ENCODE results near the gene NCKAP5. TPM values are rescaled to one million over a fixed set of nuclear protein-coding genes. Genes with fewer than 3 reads are reported as not detected.

Gene NCKAP5
- total RNA-seq, 1 donor from 2014 or later = 8.8 TPM

GRCh38 chr2:133462811-133463210 is 105.5 kb downstream of the NCKAP5 start:
- Histone ChIP-seq H3K4me3 (no peak overlapping the region), H3K36me3 (no peaks in the 10 kb centered on the region), H3K27me3 (no peaks in the 10 kb centered on the region), H3K4me1 (no peaks in the 10 kb centered on the region), H3K27ac (no peak overlapping the region), H3K9me3 (no peaks in the 10 kb centered on the region)
- TF ChIP-seq POLR2A (IDR thresholded peaks at IDR 0.05) = no peak
- TF ChIP-seq CTCF (IDR thresholded peaks at IDR 0.05) = no peak
- TF ChIP-seq POLR2AphosphoS5 (IDR thresholded peaks at IDR 0.05; ENCODE audit: insufficient read depth in 1 of 2, low read depth in 1 of 2) = no peak
- intact Hi-C loops (cut with DNase I) = no loop called here
- DNase-seq (ENCODE audit: extremely low spot score in 2 of 2) = no peak

- Histone ChIP-seq H3K4me1 (no peaks in the 10 kb centered on the region), H3K9me3 (no peaks in the 10 kb centered on the region), H3K36me3 (no peaks in the 10 kb centered on the region), H3K27ac (no peak overlapping the region), H3K27me3 (no peaks in the 10 kb centered on the region), H3K4me3 (no peak overlapping the region)
- intact Hi-C loops (cut with DNase I) = no loop called here
- no peak for DNase-seq (ENCODE audit: extremely low spot score in 2 of 2)
- no peak for TF ChIP-seq POLR2AphosphoS5 (IDR thresholded peaks at IDR 0.05; ENCODE audit: insufficient read depth in 1 of 2, low read depth in 1 of 2)
- no peak for TF ChIP-seq POLR2A (IDR thresholded peaks at IDR 0.05)
- TF ChIP-seq CTCF (IDR thresholded peaks at IDR 0.05) = no peak
Measured at GRCh38 chr2:133461484-133461883, 106.8 kb downstream of the NCKAP5 start.

DNA sequence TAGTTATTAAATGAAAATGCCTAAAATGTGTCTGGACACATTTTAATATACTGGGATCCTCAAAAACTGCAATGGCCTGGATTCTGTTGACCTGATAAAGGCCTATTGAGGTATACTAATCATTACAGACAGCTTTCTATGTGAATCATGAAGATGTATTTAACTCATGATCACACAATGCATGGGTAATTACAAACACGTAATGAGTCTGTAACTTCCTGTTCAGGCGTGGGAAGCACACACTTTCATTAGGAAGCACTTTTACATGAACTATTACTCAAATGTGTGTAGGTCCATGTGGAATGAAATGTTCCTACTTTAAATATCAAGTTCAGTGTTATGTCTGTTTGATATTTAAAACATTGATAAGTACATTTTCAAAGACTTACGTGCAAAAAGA is 108.7 kb downstream of the NCKAP5 start:
- Histone ChIP-seq H3K4me3 (no peak overlapping the region), H3K36me3 (no peaks in the 10 kb centered on the region), H3K4me1 (no peaks in the 10 kb centered on the region), H3K27me3 (no peaks in the 10 kb centered on the region), H3K9me3 (no peaks in the 10 kb centered on the region), H3K27ac (no peak overlapping the region)
- TF ChIP-seq POLR2A (IDR thresholded peaks at IDR 0.05) (no peak), POLR2AphosphoS5 (IDR thresholded peaks at IDR 0.05; ENCODE audit: insufficient read depth in 1 of 2, low read depth in 1 of 2) (no peak), CTCF (IDR thresholded peaks at IDR 0.05) (no peak)
- intact Hi-C loops (cut with DNase I) = no loop called here
- no peak for DNase-seq (ENCODE audit: extremely low spot score in 2 of 2)

GRCh38 chr2:133458280-133458679 is 110.0 kb downstream of the NCKAP5 start:
- H3K4me3 ChIP-seq = no peak overlapping the region
- H3K27ac ChIP-seq = no peak overlapping the region
- H3K9me3 ChIP-seq = no peaks in the 10 kb centered on the region
- H3K27me3 ChIP-seq = no peaks in the 10 kb centered on the region
- no peaks in the 10 kb centered on the region for H3K36me3 ChIP-seq
- intact Hi-C loops (cut with DNase I) = no loop called here
- H3K4me1 ChIP-seq = no peaks in the 10 kb centered on the region
- no peak for TF ChIP-seq POLR2AphosphoS5 (IDR thresholded peaks at IDR 0.05; ENCODE audit: insufficient read depth in 1 of 2, low read depth in 1 of 2)
- no peak for TF ChIP-seq CTCF (IDR thresholded peaks at IDR 0.05)
- no peak for TF ChIP-seq POLR2A (IDR thresholded peaks at IDR 0.05)
- no peak for DNase-seq (ENCODE audit: extremely low spot score in 2 of 2)

- H3K27ac ChIP-seq = no peak overlapping the region
- no peaks in the 10 kb centered on the region for H3K36me3 ChIP-seq
- intact Hi-C loops (cut with DNase I) = no loop called here
- H3K4me3 ChIP-seq = no peak overlapping the region
- TF ChIP-seq POLR2A (IDR thresholded peaks at IDR 0.05) (no peak), POLR2AphosphoS5 (IDR thresholded peaks at IDR 0.05; ENCODE audit: insufficient read depth in 1 of 2, low read depth in 1 of 2) (no peak), CTCF (IDR thresholded peaks at IDR 0.05) (no peak)
- H3K4me1 ChIP-seq = no peaks in the 10 kb centered on the region
- H3K27me3 ChIP-seq = no peaks in the 10 kb centered on the region
- no peak for DNase-seq (ENCODE audit: extremely low spot score in 2 of 2)
- H3K9me3 ChIP-seq = no peaks in the 10 kb centered on the region
Measured at GRCh38 chr2:133457861-133458260, 110.4 kb downstream of the NCKAP5 start.

Data from vagina (tissue), 2 donors.